Gastrocnemius medialis (tissue), 4 donors: ENCODE measurements around the gene AASDH.

Experiments used
- POLR2A ChIP-seq, 2 donors: fragments of 450-650 bp; IDR thresholded peaks; one replicate each; pipeline ENCODE4 v1.6.1; 2017; ENCODE audit warnings: antibody characterized with exemption in 2 of 2, mild to moderate bottlenecking in 2 of 2, moderate library complexity in 2 of 2
- TF ChIP-seq, protein P1 (sequence below), 5 experiments: fragments of 450-650 bp in 3 of 5; fragments of 200-600 bp in 2 of 5; sonication (generic) in 2 of 5; IDR thresholded peaks in 4 of 5; conservative IDR thresholded peaks in 1 of 5; 1 replicate in 4 of 5; 2 replicates in 1 of 5; pipeline ENCODE4 v1.5.1; 2016 to 2019; ENCODE audit warnings: antibody characterized with exemption in 5 of 5, mild to moderate bottlenecking in 3 of 5, moderate library complexity in 3 of 5

GRCh38 chr4:56405016-56405415 lies 17.7 kb upstream of the AASDH start:
- TF ChIP-seq, protein P1, sequence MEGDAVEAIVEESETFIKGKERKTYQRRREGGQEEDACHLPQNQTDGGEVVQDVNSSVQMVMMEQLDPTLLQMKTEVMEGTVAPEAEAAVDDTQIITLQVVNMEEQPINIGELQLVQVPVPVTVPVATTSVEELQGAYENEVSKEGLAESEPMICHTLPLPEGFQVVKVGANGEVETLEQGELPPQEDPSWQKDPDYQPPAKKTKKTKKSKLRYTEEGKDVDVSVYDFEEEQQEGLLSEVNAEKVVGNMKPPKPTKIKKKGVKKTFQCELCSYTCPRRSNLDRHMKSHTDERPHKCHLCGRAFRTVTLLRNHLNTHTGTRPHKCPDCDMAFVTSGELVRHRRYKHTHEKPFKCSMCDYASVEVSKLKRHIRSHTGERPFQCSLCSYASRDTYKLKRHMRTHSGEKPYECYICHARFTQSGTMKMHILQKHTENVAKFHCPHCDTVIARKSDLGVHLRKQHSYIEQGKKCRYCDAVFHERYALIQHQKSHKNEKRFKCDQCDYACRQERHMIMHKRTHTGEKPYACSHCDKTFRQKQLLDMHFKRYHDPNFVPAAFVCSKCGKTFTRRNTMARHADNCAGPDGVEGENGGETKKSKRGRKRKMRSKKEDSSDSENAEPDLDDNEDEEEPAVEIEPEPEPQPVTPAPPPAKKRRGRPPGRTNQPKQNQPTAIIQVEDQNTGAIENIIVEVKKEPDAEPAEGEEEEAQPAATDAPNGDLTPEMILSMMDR (IDR thresholded peaks at IDR 0.05 in 4 of 5, conservative IDR thresholded peaks at IDR 0.05 in 1 of 5): no peak
- no peak for TF ChIP-seq POLR2A (IDR thresholded peaks at IDR 0.05)
